Neuronal stem cell (in vitro differentiated cells): Measurements from ENCODE around the gene IGFL4.

Experiments
- DNase-seq: peaks from one replicate; pipeline ENCODE4 v3.0.0-alpha.2; 2013; ENCODE audit warnings: low spot score
- H2AFZ ChIP-seq: one replicate; pipeline ENCODE4 v1.6.1; 2013; ENCODE audit warnings: mild to moderate bottlenecking, low read length, inconsistent platforms
- H2AK5ac ChIP-seq: 2 replicates; pipeline ENCODE4 v1.6.1; 2013; ENCODE audit warnings: low read depth, mild to moderate bottlenecking, inconsistent platforms, low read length, moderate library complexity, mixed read lengths
- H2BK120ac ChIP-seq: 2 replicates; pipeline ENCODE4 v1.6.1; 2013; ENCODE audit warnings: low read depth, mild to moderate bottlenecking, inconsistent platforms, low read length, moderate library complexity, mixed read lengths
- H2BK12ac ChIP-seq: one replicate; pipeline ENCODE4 v1.6.1; 2013; ENCODE audit warnings: low read length, inconsistent platforms
- H2BK15ac ChIP-seq: 2 replicates; pipeline ENCODE4 v1.6.1; 2013; ENCODE audit warnings: mild to moderate bottlenecking, low read length, inconsistent platforms, mixed read lengths
- H2BK5ac ChIP-seq: one replicate; pipeline ENCODE4 v1.6.1; 2013; ENCODE audit warnings: inconsistent platforms, mild to moderate bottlenecking, low read length, moderate library complexity
- H3K14ac ChIP-seq: one replicate; pipeline ENCODE4 v1.6.1; 2013; ENCODE audit warnings: low read length, inconsistent platforms
- H3K18ac ChIP-seq: 2 replicates; pipeline ENCODE4 v1.6.1; 2013; ENCODE audit warnings: low read length, inconsistent platforms
- H3K23ac ChIP-seq: 2 replicates; pipeline ENCODE4 v1.6.1; 2013; ENCODE audit warnings: low read depth, mild to moderate bottlenecking, mixed read lengths, low read length, inconsistent platforms; ENCODE audit not compliant: poor library complexity
- H3K27ac ChIP-seq: replicated peaks from 3 replicates; pipeline ENCODE4 v1.5.1; 2013; ENCODE audit warnings: low read length, inconsistent platforms
- H3K27me3 ChIP-seq, 3 experiments: 2 replicates each; pipeline ENCODE4 v1.6.1; 2013; ENCODE audit warnings: low read length in 3 of 3, mild to moderate bottlenecking in 2 of 3, inconsistent platforms in 1 of 3, low read depth in 1 of 3, mixed read lengths in 1 of 3, moderate library complexity in 1 of 3; ENCODE audit not compliant: control insufficient read depth in 3 of 3, insufficient read depth in 3 of 3
- H3K36me3 ChIP-seq, 2 donors: replicated peaks in 1 of 2; 2 replicates each; pipeline ENCODE4 v1.6.1; 2013; ENCODE audit warnings: low read length in 2 of 2; ENCODE audit not compliant: control insufficient read depth in 2 of 2, insufficient read depth in 2 of 2
- H3K4ac ChIP-seq: 2 replicates; pipeline ENCODE4 v1.6.1; 2013; ENCODE audit warnings: inconsistent platforms, mild to moderate bottlenecking, low read length, moderate library complexity
- H3K4me1 ChIP-seq, 2 donors: 1 replicate in 1 of 2; 2 replicates in 1 of 2; pipeline ENCODE4 v1.6.1; 2013; ENCODE audit warnings: low read length in 2 of 2, low read depth in 1 of 2; ENCODE audit not compliant: control insufficient read depth in 2 of 2, insufficient read depth in 1 of 2
- H3K4me2 ChIP-seq: one replicate; pipeline ENCODE4 v1.6.1; 2013; ENCODE audit warnings: mild to moderate bottlenecking, low read length, inconsistent platforms; ENCODE audit not compliant: insufficient read depth, poor library complexity, severe bottlenecking
- H3K4me3 ChIP-seq, 2 donors: 2 replicates each; pipeline ENCODE4 v1.5.1; 2013; ENCODE audit warnings: low read length in 2 of 2, mild to moderate bottlenecking in 2 of 2, inconsistent platforms in 1 of 2, moderate library complexity in 1 of 2
- H3K79me1 ChIP-seq: one replicate; pipeline ENCODE4 v1.6.1; 2013; ENCODE audit warnings: low read depth, mild to moderate bottlenecking, inconsistent platforms, low read length, moderate library complexity
- H3K9ac ChIP-seq: one replicate; pipeline ENCODE4 v1.6.1; 2013; ENCODE audit warnings: mild to moderate bottlenecking, low read depth, low read length, inconsistent platforms; ENCODE audit not compliant: poor library complexity
- H3K9me3 ChIP-seq, 2 donors: replicated peaks in 1 of 2; 2 replicates each; pipeline versions ENCODE3 to v1.6.1; 2013; ENCODE audit warnings: low read length in 2 of 2, mild to moderate bottlenecking in 2 of 2, inconsistent platforms in 1 of 2, low read depth in 1 of 2, mixed read lengths in 1 of 2, moderate library complexity in 1 of 2; ENCODE audit not compliant: control insufficient read depth in 2 of 2, insufficient read depth in 1 of 2
- H4K8ac ChIP-seq: one replicate; pipeline ENCODE4 v1.6.1; 2013; ENCODE audit warnings: low read depth, mild to moderate bottlenecking, inconsistent platforms, low read length, moderate library complexity
- H4K91ac ChIP-seq: one replicate; pipeline ENCODE4 v1.6.1; 2013; ENCODE audit warnings: low read length, low read depth, mild to moderate bottlenecking, inconsistent platforms; ENCODE audit not compliant: poor library complexity
- WGBS, 2 donors: extraction: QIAGEN DNeasy Blood & Tissue Kit; methylation state at CpG; one replicate each; pipeline ENCODE4 v1.1.7; 2013; ENCODE audit warnings: missing lambda C conversion rate in 2 of 2, mixed read lengths in 1 of 2; ENCODE audit not compliant: insufficient read length in 2 of 2, insufficient replicate concordance in 1 of 2; ENCODE audit errors: extremely low coverage in 2 of 2; 5-methylcytosine and 5-hydroxymethylcytosine counted together

IGFL4 gene

GRCh38 chr19:46017874-46018675, 22.7 kb downstream of the IGFL4 start:
- peaks cover 0 to 23% (median 11%) of the 10 kb centered on the region in 3 experiments for H3K27me3 ChIP-seq
- H3K9me3 ChIP-seq: no peaks in the 10 kb centered on the region
- H3K4me1 ChIP-seq: peaks cover 4 to 20% of the 10 kb centered on the region in 2 donors
- no peak overlapping the region for H3K23ac ChIP-seq
- DNase-seq: no peak
- H3K18ac ChIP-seq: no peak overlapping the region
- H3K9ac ChIP-seq: no peak overlapping the region
- H4K91ac ChIP-seq: no peak overlapping the region
- H2BK120ac ChIP-seq: no peak overlapping the region
- WGBS, 2 donors: no CpG with 5 or more reads among the region's 15 CpGs
- peaks cover 2% of the 10 kb centered on the region for H3K79me1 ChIP-seq
- H2BK5ac ChIP-seq: no peak overlapping the region
- H3K27ac ChIP-seq: no peak overlapping the region
- H3K36me3 ChIP-seq: peaks cover 5 to 12% of the 10 kb centered on the region in 2 donors
- no peak overlapping the region for H2AFZ ChIP-seq
- no peak overlapping the region for H2BK15ac ChIP-seq
- peak overlapping the region; percentile 50 for H2BK12ac ChIP-seq
- H3K4me2 ChIP-seq: no peak overlapping the region
- H4K8ac ChIP-seq: no peak overlapping the region
- H3K14ac ChIP-seq: no peak overlapping the region
- H3K4me3 ChIP-seq: no peak overlapping the region
- H3K4ac ChIP-seq: no peak overlapping the region
- peak overlapping the region; percentile 9 for H2AK5ac ChIP-seq

GRCh38 chr19:46017095-46017429, 23.7 kb downstream of the IGFL4 start:
- Histone ChIP-seq H3K9ac (no peak overlapping the region), H3K4me1 (peaks cover 4 to 17% of the 10 kb centered on the region in 2 donors), H3K4me3 (no peak overlapping the region), H2BK120ac (no peak overlapping the region), H3K79me1 (no peaks in the 10 kb centered on the region), H3K14ac (no peak overlapping the region), H3K4me2 (no peak overlapping the region), H2AK5ac (peak overlapping the region; percentile 12), H3K9me3 (no peaks in the 10 kb centered on the region), H2BK5ac (no peak overlapping the region), H3K18ac (peak overlapping the region; percentile 27), H2BK12ac (no peak overlapping the region), H3K23ac (no peak overlapping the region), H2BK15ac (no peak overlapping the region), H2AFZ (no peak overlapping the region), H3K4ac (no peak overlapping the region), H4K91ac (no peak overlapping the region), H3K27ac (no peak overlapping the region), H3K36me3 (peaks cover 5 to 12% of the 10 kb centered on the region in 2 donors), H4K8ac (no peak overlapping the region), H3K27me3 (peaks cover 0 to 23% (median 11%) of the 10 kb centered on the region in 3 experiments)
- no peak for DNase-seq
- WGBS, 2 donors: no CpG with 5 or more reads among the region's 7 CpGs

- no peak overlapping the region for H4K91ac ChIP-seq
- H3K14ac ChIP-seq: peak overlapping the region; percentile 86
- H3K79me1 ChIP-seq: no peaks in the 10 kb centered on the region
- no CpG with 5 or more reads among the region's 48 CpGs for WGBS, 2 donors
- H2BK5ac ChIP-seq: peak overlapping the region; percentile 42
- H3K4me1 ChIP-seq: peaks cover 4 to 14% of the 10 kb centered on the region in 2 donors
- peak; percentile 81 for DNase-seq
- peaks cover 5 to 12% of the 10 kb centered on the region in 2 donors for H3K36me3 ChIP-seq
- H3K27me3 ChIP-seq: peaks cover 0 to 23% (median 11%) of the 10 kb centered on the region in 3 experiments
- peak overlapping the region; percentile 92 for H3K23ac ChIP-seq
- H2BK12ac ChIP-seq: peak overlapping the region; percentile 32
- H3K27ac ChIP-seq: no peak overlapping the region
- H4K8ac ChIP-seq: no peak overlapping the region
- peak overlapping the region; percentile 31 to 78 for H3K4me3 ChIP-seq
- H2BK120ac ChIP-seq: no peak overlapping the region
- peak overlapping the region; percentile 93 for H3K18ac ChIP-seq
- no peak overlapping the region for H3K4ac ChIP-seq
- H3K9me3 ChIP-seq: no peaks in the 10 kb centered on the region
- H2AFZ ChIP-seq: peak overlapping the region; percentile 84
- H2BK15ac ChIP-seq: peak overlapping the region; percentile 81
- H3K9ac ChIP-seq: peak overlapping the region; percentile 87
- peak overlapping the region; percentile 76 for H2AK5ac ChIP-seq
- peak overlapping the region; percentile 97 for H3K4me2 ChIP-seq
These were observed 24.2 kb downstream of the IGFL4 start for GRCh38 chr19:46016426-46017094.
